Measurements from ENCODE around the gene MINDY4.

The MINDY4 gene

DNA sequence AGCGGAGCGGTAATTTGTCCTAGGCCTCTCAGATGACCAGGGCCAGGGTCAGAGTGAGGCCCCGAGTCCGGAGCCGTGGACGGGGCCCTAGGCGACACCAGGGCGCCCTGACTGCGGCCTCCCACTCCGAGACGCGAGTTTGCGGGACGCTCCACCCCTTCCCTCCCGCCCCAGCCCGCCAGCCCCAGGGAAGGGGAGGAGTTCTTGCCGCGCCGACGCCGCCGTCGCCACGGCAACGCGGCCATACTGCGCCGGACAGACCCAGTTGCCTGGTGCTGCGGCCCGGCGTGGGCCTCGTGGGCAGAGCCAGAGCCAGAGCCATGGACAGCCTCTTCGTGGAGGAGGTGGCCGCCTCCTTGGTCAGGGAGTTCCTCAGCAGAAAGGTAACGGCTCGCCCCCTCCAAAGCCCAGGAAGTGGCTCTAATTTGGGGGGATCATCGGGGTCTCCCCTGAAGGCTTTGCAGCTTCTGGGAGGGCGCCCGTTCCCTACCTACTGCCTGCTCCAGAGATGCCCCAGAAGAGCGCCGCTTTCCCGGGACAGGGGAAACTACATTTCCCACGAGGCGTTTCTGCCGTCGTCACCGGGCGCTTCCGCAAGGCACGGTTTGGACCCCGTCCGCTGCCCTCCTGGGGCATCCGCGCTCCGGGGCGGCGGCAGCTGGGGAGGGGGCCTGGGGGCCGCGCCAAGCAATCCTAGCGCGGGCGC is at the start of gene MINDY4:
Gene MINDY4 (plus strand): TSS at position 244 of the 706 bp plus-strand sequence. CDS start 77 bp downstream, at position 321.
- peak; percentile 27 to 64 (median 52) for DNase-seq (ENCODE audit: low read depth in 4 of 4, low spot score in 1 of 4)

DNA sequence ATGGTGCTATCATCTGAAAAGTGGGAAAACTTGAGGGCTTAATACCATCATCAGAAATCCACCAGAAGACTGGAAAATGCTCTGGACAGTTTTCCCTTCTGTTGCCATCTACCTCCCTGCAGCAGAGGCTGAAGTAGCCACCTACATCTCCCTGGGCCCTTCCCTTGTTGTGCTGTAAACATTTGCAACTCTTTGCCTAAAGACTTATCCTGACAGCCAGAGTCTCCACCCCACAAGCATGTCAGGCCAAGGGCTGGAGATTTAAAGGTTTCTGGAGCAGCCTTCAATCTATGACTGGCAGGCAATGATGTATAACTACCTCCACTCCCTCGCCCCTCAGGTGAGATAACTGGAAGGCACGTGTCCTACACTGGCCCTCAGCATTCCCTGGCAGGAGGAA is 49.0 kb upstream of the MINDY4 start:
- DNase-seq (ENCODE audit: low read depth in 4 of 4, low spot score in 1 of 4) = no peak

DNA sequence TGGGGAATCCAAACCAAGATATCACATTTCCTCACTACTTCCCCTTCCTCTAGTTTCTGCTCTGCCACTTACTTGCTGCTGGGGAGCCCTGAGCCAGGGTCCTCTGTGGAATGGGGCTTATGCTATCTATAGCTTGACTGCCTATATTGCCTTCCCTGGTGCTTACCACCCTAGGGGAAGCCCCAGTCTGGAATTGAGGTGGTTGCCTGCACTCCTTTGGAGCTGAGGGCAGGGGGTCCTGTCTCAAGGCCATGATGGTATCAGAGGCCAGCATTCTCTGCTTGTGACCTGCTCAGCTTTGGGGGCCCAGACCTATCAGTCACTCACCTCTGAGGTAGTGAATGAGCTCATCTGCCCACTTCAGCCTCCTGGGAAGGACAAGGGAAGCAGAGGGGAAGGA is 48.5 kb upstream of the MINDY4 start:
- no peak for DNase-seq (ENCODE audit: low read depth in 4 of 4, low spot score in 1 of 4)

DNA sequence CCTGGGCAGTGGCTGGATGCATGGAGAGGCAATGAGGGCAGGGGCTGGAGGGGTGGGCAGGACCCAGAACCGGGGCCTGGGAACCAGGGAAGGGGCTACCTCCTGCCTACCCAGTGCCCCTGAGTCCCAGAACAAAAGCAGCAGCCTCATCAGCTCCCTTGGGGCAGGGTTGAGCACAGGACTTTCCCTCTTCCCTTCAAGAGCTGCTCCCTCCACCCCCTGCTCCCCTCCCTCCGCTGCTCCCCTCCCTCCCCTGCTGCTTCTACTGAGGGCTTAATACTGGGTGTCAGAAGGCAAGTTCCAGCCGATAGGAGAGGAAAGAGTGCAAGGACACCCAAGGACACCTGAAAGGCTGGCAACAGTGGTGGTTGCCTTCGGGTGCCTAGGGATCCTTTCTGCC is 47.4 kb upstream of the MINDY4 start:
- DNase-seq (ENCODE audit: low read depth in 4 of 4, low spot score in 1 of 4) = no peak

DNA sequence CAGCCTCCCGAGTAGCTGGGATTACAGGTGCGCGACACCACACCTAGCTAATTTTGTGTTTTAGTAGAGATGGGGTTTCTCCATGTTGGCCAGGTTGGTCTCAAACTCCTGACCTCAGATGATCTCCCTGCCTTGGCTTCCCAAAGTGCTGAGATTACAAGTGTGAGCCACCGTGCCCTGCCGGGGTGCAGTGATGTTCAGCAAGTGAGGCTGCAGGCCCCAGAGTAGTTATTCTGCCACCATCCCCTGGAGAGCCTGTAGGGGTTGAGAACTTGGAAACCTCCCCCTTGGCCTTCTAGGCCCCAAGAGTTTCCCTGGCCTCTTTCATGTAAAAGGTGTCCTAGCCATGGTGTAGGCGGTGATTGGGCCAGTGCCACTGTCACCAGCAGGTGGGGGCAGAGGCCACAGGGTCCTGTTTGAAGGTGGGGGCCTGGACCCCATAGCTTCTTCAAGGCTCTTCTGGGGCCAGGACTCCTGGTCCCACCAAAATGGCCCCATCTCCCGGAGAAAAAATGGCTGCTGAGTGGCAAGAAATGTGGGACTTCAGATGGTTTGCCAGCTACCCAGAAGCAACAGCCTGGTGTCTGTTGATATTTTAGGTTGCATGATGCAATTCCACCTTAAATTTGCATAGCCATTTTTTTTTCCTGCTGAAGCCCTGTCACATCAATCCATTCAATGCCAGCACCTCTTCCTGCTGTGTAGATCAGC is 44.8 kb upstream of the MINDY4 start:
- no peak for DNase-seq (ENCODE audit: low read depth in 4 of 4, low spot score in 1 of 4)

DNA sequence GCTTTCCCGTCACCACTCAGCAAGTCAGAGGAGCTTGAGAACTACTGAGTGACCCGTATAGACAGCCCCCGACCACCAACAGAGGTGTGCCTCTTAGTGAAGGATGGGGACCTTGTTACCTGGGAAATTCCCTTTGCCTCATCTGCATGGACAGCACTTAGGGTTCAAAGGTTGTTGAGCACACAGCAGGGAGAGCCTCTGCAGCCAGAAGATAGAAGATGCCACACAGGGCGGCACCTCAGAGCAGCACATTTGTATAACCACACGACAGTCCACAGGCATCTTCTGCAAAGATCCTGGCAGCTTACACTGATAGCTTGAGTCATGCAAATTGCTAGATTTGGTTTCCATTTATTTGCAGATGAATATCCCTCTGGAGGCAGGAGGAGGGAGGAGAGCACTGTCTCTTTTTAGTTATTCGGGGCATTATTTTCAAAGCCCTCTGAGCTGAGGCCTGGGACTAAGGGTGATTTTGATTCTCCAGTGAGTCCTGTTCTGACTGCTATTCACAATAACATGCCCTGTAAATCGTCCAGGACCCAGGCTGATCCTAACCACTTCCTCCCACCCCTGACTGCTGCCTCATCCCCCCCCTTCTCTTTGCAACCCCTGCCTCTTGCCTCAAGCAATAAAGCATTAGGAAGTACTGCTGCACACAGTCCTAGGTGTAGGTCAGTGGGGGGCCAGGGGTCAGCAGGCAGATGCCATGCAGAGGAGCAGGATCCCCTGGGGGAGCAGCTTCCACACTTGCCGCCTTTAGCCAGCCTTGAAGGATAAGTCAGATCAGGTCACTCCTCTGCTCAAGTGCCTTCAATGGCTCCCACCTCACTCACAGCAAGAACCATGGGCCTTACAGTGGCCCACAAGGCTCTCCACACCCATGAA is 43.9 kb upstream of the MINDY4 start:
- DNase-seq (ENCODE audit: low read depth in 4 of 4, low spot score in 1 of 4) = no peak

DNA sequence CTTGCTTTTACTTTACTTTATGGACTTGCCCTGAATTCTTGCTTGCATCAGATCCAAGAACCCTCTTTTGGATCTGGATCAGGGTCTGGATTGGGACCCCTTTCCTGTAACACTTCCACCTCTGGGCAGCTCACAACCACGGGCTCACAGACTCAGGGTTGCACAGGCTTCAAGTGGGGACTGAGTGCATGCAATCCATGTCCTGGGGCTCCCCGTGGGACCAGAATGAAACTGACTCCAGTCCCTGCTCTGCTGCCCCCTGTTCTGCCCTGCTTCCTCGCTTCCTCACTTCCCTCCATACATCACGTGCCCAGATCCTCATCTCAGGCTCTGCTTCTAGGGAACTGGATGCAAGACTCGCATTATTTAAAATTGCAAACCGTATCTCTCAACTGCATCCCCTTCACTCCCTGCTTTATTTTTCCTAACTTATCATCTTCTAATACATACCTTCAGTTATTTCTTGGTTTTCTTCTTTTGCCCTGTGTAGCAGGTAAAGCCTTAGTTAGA is 42.6 kb upstream of the MINDY4 start:
- DNase-seq (ENCODE audit: low read depth in 4 of 4, low spot score in 1 of 4) = no peak

DNA sequence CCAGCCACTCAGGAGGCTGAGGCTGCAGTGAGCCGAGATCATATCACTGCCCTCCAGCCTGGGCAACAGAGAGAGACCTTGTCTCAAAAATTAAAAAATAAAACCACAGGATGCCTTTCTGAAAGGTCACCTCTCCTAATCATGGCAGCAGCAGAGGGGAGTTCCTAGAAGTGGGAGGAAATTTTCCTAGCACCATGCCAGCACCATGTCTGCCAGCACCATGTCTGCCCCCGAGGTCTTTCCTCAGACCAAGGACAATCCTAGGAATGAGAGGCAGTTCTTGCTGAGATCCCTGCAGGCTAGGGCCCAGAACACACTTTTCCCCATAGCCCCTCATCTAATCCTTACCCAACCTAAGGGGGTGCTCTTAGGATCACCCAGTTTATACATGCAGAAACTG is 41.6 kb upstream of the MINDY4 start:
- DNase-seq (ENCODE audit: low read depth in 4 of 4, low spot score in 1 of 4) = no peak

DNA sequence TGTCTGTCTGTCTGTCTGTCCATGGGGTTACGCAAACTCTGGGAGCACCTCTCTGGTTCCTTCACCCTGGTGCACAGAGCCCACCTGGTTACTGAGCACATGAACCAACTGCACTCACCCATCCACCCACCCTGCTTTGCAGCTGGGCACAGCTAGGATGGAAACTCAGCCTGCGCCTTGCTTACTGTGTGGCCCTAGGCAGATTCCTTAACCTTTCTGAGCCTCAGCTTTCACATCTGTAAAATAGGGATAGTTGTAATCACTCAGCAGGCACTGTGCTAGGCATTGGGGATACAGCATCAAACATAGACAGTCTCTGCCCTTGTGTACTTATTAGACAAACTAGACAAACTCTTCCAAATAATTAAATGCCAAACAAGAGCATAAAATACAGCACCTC is 41.1 kb upstream of the MINDY4 start:
- no peak for DNase-seq (ENCODE audit: low read depth in 4 of 4, low spot score in 1 of 4)

DNA sequence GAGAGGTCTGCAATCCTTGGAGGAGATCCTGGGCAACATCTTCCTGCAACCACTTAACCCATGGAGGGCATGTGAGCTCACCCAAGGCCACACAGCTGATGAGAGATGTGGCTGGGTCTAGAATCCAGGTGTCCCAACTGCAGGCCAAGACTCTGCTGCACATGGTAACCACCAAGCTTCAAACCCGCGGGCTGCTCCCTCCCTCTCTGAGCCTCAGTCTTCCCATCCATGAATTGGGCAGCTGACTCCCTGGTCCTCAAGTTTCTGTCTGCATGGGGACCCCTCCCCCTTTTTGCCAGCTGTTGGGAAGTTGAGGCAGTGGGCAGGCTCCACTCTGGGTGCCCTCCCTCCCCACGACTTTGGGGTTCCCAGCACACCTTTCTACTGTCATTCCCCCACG is 40.2 kb upstream of the MINDY4 start:
- DNase-seq (ENCODE audit: low read depth in 4 of 4, low spot score in 1 of 4) = no peak

DNA sequence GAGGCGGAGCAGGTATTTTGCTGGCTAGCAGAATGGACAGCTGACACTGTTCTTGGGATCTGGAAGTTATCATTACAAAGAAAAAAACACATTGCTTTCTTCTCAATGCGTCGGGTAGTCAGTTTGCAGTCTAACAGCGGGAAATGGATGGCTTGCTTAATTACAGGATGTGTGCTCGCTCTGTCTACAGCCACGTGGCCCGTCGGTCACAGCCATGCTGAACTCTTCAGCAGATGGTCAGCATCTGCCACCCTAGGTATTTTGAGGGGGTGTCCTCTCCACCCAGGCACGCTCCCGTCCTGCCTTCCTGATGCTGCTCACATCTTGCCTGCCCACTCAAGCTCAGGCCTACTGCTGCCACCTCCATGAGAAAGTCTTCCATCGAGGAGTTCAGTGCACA is 39.6 kb upstream of the MINDY4 start:
- DNase-seq (ENCODE audit: low read depth in 4 of 4, low spot score in 1 of 4) = no peak

DNA sequence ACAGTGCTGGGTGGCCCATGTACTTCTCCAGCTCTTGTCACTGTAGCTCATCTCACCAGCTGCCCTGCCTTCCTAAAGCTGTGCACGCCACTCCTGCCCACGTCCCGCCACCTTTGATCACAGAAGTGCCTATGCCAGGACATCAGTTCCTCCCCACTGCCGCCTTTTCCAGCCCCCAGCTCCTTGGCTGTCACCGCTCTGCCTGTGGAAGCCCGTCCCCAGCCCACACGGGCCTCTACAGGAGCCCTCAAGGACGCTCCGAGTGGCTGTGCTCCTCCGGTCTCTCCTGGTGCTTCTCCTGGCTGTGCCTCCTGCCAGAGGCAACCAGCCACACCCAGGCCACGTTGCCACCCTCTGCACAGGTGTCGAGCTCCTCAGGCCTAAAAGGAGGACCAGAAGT is 38.6 kb upstream of the MINDY4 start:
- DNase-seq (ENCODE audit: low read depth in 4 of 4, low spot score in 1 of 4) = no peak

DNA sequence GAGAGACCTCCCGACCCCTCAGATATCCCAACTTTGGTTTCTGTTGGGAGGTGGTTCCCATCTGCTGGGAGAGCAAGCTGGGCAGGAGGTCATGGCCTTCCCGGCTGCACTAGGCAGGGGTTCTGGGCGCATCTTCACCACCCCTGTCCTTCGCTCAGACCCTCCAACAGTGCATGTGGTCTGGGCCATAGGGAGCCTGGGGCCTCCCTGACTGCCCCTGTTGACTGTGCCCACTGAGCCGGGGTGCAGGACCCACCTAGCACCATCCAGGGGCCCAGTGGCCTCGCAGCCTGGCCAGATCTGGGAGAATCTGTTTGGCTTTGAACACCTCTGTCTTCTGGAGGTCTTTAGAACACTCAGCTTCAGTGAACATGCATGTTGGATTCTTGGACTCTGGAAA is 38.0 kb upstream of the MINDY4 start:
- DNase-seq (ENCODE audit: low read depth in 4 of 4, low spot score in 1 of 4) = no peak

DNA sequence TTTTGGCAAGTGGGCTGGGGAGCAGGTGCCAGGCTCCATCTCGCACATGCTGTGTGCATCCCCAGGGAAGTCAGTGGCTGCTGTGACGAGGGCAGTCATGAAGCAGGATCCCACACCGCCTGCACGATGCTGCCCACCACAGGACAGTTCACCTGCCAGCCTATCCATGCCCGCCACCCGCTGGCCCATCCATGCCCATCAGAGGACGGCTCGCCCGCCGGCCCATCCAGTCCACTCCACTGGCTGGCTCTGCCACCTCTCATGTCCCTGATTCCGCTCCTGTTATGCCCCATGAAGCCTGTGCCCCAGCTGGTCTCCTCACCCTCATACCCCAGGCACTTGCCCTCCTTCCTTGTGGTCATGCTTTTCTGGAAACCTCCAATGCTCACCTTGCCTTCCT is 37.5 kb upstream of the MINDY4 start:
- DNase-seq (ENCODE audit: low read depth in 4 of 4, low spot score in 1 of 4) = no peak

DNA sequence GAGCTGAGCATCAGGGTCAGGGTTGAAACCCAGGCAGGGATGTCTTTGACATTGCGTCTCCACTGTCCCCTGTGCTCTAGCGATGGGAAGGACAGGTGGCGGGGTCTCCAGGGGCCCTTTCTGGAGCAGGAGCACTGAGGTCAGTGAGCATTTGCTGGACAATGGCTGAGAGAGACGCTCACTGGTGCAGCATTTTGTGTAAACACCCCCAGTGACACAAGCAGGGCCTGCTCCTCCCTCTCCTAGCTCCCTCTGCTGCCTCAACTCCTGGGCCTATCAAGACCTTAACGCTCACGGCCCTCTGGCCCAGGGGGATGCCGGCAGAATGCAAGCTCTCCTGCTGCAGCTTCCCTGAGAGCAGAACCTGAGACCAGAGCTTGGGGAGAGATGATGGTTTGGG is 36.7 kb upstream of the MINDY4 start:
- no peak for DNase-seq (ENCODE audit: low read depth in 4 of 4, low spot score in 1 of 4)

DNA sequence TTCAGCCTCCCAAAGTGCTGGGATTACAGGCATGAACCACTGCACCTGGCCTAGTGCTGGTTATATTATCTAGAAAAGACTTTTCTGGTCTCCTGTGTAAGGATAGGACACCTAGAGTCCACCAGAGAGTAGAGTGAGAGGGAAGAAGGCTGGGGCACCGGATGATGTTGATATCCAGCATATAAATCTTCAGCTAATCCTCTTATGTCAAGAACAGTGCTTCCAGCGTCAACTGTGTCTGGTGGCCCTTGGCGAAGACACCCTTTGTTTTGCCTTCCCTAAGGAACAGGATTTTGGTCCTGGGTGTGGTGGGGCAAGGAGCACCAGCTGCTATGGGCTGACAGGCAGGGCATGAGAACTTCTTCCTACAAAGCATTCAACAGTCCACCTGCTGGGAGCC is 35.6 kb upstream of the MINDY4 start:
- no peak for DNase-seq (ENCODE audit: low read depth in 4 of 4, low spot score in 1 of 4)

DNA sequence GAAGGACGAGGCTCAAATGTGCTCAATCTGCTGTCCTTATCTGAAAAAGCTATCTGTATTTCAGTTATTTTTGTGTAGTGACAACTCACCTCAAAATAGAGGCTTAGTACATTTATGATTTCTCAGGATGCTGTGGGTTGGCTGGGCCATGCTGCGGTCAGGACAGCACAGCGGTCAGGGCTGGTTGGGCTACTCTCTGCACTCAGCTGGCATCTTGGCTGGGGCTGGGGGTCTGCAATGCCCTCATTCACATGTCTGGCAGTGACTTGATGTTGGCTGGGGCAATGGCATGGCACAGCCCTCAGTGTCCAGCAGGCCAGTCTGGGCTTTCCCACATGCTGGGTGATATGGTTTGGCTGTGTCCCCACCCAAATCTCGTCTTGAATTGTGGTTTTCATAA is 34.9 kb upstream of the MINDY4 start:
- no peak for DNase-seq (ENCODE audit: low read depth in 4 of 4, low spot score in 1 of 4)

DNA sequence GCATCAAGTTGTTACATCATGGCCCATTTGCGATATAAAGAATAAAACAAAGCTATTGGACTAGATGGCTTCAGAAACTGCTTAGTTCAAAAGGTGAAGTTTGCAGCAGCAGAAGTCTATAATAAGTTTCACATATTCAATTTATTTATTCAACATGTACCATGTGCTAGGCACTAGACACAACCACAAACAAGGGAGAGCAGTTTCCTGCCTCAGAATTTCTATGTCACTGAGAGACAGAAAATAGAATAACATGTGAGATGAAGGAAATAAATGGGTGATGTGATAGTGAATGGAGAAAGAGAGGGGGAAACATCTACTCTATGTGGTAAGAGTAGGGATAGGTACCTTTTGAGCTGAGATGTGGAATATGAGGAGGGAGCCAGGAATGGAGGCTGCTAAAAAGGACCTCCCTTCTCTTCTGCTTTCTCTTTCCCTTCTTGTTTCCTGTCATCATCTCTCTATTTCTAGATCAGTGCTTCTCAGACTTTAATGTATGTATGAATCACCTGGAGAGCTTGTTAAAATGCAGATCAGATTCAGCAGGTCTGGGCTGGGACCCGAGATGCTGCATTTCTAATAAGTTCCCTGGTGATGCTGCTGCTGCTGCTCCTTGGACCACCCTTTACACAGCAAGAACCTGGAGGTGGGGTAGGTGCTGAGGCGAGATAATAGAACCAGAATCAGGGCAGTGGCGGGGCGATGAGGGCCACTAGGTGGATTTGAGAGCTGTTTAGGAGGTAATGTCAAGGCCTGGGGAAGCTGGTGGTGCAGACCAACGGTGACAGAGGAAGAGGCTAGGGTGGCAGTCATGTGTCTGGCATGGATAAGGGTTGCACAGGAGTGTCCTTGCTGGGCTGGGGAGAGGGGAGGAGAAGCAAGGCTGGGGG is 32.9 kb upstream of the MINDY4 start:
- no peak for DNase-seq (ENCODE audit: low read depth in 4 of 4, low spot score in 1 of 4)

DNA sequence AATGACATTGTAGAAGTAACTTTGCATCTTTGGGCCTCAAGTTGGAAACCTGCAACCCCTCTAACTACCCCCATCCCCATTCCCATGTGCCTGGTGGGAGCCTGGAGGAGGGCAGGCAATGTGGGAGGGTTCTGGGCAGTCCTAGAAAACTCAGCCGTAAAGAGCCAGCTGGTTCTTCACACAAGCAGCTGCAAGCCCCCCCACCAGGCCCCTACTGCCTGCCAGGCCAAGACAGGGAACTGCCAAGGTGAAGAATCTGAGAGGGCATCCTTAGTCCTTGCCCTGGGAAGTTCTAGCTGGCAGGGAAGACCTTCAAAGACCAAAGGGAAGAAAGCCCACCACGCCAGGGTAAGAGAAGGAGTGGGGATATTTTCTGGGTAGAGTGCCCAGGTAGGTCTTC is 31.5 kb upstream of the MINDY4 start:
- no peak for DNase-seq (ENCODE audit: low read depth in 4 of 4, low spot score in 1 of 4)

DNA sequence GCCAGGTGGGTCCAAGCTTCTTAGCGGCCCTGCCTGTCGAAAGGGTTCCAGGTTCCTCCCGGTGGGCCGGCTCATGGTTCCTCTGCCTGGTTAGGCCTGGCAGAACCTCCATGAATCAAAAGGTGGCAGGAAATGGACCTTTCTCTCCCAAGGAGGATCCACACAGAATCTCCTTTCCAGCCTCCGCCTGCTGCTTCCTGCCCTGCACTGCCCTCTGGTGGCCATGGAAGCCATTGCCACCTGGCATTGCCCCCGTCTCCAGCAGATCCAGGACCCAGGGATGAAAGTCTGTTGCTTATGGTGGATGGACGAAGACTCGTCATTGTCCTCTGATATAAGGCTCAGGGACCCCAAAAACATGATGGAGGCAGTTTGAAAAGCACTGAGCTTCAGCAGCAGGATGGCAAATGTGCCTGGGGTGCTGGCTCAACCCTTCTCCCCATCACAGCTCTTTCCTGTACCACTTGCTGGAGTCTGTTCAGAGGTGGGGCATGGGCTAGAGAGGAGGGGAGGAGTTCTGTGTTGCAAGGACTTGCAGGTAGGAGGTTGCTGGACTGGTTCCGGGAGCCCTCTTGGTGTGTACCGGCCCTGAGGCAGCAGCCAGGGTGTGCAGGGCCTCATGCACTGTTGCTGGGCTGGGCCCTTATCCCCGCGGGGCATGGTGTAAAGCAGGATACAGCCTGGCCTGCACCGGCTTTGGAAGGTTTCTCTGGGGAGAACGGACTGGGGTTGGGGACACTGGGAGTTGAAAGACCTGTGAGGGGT is 30.6 kb upstream of the MINDY4 start:
- peak; percentile 49 to 68 (median 60) for DNase-seq (ENCODE audit: low read depth in 4 of 4, low spot score in 1 of 4)

Data from stimulated activated CD4-positive, alpha-beta T cell treated with anti-CD3 and anti-CD28 coated beads, Interleukin-1b, Interleukin-23, amount 100 ng/mL, for 24 hours (primary cell).